ENCODE measurements around the gene LENEP. TPM values are rescaled to one million over a fixed set of nuclear protein-coding genes. Genes with fewer than 3 reads are reported as not detected.

The LENEP gene
- total RNA-seq, 4 donors from 2014 or later, result not detected

DNA sequence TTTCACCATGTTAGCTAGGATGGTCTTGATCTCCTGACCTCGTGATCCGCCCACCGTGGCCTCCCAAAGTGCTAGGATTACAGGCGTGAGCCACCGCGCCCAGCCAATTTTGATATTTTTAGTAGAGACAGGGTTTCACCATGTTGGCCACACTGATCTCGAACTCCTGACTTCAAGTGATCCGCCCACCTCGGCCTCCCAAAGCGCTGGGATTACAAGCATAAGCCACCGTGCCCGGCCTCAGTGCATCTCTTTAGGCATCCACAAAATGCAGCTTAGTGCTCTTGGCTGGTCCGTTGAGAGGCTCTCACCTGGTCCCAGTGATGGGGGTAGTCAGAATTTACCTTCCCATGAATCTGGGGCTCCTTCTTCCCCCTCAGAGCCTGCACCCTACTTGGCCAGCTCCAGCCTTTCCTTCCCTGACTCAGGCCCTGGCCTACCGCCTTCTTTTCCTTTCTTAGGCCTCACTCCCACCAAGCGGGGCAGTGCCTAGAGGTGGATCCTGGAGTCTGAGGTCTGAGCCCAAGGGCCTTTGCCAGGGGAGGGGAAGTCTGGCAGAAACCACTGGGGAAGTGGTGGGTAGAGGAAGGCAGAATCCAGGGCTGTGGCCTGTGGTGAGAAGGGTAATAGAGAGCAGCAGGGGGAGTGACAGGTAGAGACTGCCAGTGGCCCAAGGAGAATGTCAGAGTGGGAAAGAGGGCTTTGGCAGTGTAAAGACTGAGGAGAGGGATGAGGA lies 3.7 kb downstream of the LENEP start:
- Histone ChIP-seq H3K27ac (no peak overlapping the region), H3K4me3 (no peak overlapping the region), H3K27me3 (no peaks in the 10 kb centered on the region), H3K4me1 (peaks cover 13 to 23% (median 19%) of the 10 kb centered on the region in 4 donors), H3K9me3 (no peaks in the 10 kb centered on the region), H3K36me3 (no peaks in the 10 kb centered on the region)
- WGBS, 2 donors (ENCODE audit: low coverage in 1 of 2), result 79% methylated on average over 15 of the region's 15 CpGs; no CpG with 5 or more reads in 1 of the 2 donors
- in situ Hi-C loops (cut with MboI; ENCODE audit: low pct_ligation_motif_present in 1 of 4, low pct_unique_long_range_greater_than_20kb in 1 of 4, low sequenced_read_pairs in 3 of 4), result no loop called here
- TF ChIP-seq EP300 (IDR thresholded peaks at IDR 0.05; ENCODE audit: low read depth), result no peak
- intact Hi-C loops (cut with DNase I; ENCODE audit: low total_unique reads), result no loop called here
- DNase-seq, result no peak

DNA sequence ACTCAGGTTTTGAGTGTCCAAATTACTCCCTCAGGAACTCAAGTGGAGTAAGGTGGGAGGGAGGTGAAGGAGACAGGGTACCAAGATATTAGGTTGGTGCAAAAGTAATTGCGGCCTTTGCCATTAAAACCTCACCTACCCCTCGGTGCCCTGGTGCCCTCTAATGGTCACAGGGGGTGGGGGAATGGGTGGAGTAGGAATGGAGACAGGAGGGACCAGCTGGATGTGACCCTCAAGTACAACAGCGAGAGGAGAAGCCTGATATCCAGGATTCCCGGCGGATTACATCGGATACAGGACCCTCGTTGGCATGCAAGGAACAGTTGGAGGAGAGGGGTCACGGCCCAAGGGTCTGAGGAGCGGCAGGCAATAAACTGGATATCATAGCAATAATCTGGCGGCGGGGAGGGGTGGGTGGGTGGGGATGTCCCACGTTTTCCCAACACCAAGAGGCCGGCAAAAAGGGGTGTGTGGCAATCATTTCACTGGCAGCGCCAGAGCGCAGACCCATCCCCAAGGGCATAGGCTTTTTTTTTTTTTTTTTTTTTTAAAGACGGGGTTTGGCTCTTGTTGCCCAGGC lies 4.9 kb downstream of the LENEP start:
- Histone ChIP-seq H3K4me1 (peaks cover 13 to 23% (median 19%) of the 10 kb centered on the region in 4 donors), H3K9me3 (no peaks in the 10 kb centered on the region), H3K27me3 (no peaks in the 10 kb centered on the region), H3K4me3 (no peak overlapping the region), H3K36me3 (no peaks in the 10 kb centered on the region), H3K27ac (peak overlapping the region in 1 of 4 donors; percentile 100)
- WGBS, 2 donors (ENCODE audit: low coverage in 1 of 2), result 71% methylated on average over 16 of the region's 16 CpGs; no CpG with 5 or more reads in 1 of the 2 donors
- intact Hi-C loops (cut with DNase I; ENCODE audit: low total_unique reads) (no loop called here), in situ Hi-C loops (cut with MboI; ENCODE audit: low pct_ligation_motif_present in 1 of 4, low pct_unique_long_range_greater_than_20kb in 1 of 4, low sequenced_read_pairs in 3 of 4) (no loop called here)
- DNase-seq, result no peak
- TF ChIP-seq, protein P1, sequence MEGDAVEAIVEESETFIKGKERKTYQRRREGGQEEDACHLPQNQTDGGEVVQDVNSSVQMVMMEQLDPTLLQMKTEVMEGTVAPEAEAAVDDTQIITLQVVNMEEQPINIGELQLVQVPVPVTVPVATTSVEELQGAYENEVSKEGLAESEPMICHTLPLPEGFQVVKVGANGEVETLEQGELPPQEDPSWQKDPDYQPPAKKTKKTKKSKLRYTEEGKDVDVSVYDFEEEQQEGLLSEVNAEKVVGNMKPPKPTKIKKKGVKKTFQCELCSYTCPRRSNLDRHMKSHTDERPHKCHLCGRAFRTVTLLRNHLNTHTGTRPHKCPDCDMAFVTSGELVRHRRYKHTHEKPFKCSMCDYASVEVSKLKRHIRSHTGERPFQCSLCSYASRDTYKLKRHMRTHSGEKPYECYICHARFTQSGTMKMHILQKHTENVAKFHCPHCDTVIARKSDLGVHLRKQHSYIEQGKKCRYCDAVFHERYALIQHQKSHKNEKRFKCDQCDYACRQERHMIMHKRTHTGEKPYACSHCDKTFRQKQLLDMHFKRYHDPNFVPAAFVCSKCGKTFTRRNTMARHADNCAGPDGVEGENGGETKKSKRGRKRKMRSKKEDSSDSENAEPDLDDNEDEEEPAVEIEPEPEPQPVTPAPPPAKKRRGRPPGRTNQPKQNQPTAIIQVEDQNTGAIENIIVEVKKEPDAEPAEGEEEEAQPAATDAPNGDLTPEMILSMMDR (IDR thresholded peaks at IDR 0.05), result no peak
- TF ChIP-seq POLR2AphosphoS5 (IDR thresholded peaks at IDR 0.05) (no peak), POLR2A (IDR thresholded peaks at IDR 0.05) (no peak), EP300 (IDR thresholded peaks at IDR 0.05; ENCODE audit: low read depth) (no peak)

DNA sequence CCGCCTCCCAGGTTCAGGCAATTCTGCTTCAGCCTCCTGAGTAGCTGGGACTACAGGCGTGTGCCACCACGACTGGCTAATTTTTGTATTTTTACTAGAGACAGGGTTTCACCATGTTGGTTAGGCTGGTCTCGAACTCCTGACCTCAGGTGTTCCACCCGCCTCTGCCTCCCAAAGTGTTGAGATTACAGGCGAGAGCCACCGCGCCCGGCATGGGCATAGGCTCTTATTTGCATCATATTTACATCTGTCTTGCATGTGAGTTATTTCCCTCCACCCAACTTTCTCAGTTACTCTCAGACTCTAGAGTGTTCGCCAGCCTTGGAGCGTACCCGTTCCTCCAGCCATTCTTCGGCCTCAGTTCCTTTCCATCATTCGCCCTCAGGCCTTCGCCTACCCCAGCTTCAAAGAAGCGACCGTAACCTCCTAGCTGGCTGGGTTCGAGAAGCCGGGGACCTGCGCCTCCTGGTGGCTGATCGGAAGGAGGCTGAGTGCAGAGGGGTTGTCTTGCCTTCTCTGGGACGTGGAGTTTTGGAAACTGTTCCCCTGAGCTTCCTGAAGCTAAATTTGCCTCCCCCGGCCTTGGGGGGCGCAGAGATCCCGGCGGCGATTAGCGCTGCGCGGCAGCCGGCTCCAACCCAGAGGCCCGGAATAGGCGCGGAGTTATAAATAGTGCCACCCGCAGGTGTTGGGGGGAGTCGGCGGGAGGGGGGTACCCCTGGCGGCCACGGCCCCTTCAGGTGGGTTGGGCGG lies 5.6 kb downstream of the LENEP start:
- intact Hi-C loops (cut with DNase I; ENCODE audit: low total_unique reads), result no loop called here

DNA sequence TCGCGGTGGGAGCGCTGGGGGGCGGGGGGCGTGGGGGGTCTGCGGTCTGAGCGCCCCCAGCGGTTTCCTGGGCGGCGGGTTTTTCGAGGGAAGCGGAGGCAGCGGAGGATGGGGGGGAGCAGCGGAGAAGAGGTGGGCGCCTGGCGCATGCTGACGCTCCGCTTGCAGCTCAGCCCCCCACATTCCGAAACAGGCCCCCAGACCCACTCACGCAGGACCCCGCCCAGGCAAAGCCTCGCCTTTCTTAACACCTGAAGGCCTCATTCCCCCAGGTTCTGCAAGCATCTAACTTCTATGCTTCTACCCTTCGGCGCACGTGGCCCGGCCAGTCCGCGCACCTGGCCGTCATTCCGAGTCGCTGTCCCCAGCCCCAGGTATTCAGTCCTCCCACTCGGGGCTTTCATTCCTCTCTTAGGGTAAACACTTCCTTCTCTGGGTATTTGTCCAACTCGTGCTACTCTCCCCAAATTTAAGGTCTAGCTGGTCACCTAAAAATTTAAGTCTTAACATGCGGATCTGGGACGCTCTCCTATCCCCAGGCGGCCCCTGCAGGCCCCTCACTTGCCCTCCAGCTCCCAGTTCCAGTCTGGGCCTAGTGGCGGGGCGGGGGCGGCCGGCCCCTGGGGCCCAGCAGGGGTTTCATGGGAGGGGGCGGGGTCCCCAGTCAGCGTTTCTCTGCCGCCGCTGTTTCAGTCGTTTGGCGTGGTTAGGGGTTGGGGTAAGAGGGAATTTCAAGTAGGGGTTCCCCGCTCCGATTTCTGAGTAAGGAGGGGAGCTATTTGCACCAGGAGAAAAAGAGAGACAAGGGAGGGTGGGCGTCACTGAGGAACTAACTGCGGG lies 6.4 kb downstream of the LENEP start:
- H3K27ac ChIP-seq, result peak overlapping the region; percentile 96 to 100 (median 98)
- 6% methylated on average over 3 to 45 of the region's 50 CpGs for WGBS, 2 donors (ENCODE audit: low coverage in 1 of 2)
- peaks cover 19 to 29% (median 27%) of the 10 kb centered on the region in 4 donors for H3K4me1 ChIP-seq
- DNase-seq, result peak; percentile 70
- TF ChIP-seq EP300 (IDR thresholded peaks at IDR 0.05; ENCODE audit: low read depth), result no peak
- TF ChIP-seq POLR2AphosphoS5 (IDR thresholded peaks at IDR 0.05), result peak in 1 of 3 donors; percentile 20
- no peak for TF ChIP-seq POLR2A (IDR thresholded peaks at IDR 0.05)
- TF ChIP-seq, protein P1 (IDR thresholded peaks at IDR 0.05), result no peak
- in situ Hi-C loops (cut with MboI; ENCODE audit: low pct_ligation_motif_present in 1 of 4, low pct_unique_long_range_greater_than_20kb in 1 of 4, low sequenced_read_pairs in 3 of 4) (no loop called here), intact Hi-C loops (cut with DNase I; ENCODE audit: low total_unique reads) (loop anchor here (5.0 kb wide), 1 partner anchor 32 kb away; no protein-coding TSS in a partner anchor)
- no peaks in the 10 kb centered on the region for H3K9me3 ChIP-seq
- H3K27me3 ChIP-seq, result no peaks in the 10 kb centered on the region
- H3K36me3 ChIP-seq, result no peaks in the 10 kb centered on the region
- H3K4me3 ChIP-seq, result peak overlapping the region; percentile 66 to 90 (median 79)

More for the DNA sequence above, 5.6 kb downstream of the LENEP start:
- TF ChIP-seq EP300 (IDR thresholded peaks at IDR 0.05; ENCODE audit: low read depth) (no peak), POLR2A (IDR thresholded peaks at IDR 0.05) (no peak), POLR2AphosphoS5 (IDR thresholded peaks at IDR 0.05) (no peak)
- TF ChIP-seq, protein P1 (IDR thresholded peaks at IDR 0.05), result peak; percentile 74 to 93 (median 79)
- WGBS, 2 donors (ENCODE audit: low coverage in 1 of 2), result 0 to 13% methylated on average over 2 to 35 of the region's 40 CpGs
- H3K4me3 ChIP-seq, result peak overlapping the region; percentile 9 to 86 (median 69)
- H3K27me3 ChIP-seq, result no peaks in the 10 kb centered on the region
- peak overlapping the region; percentile 96 to 100 (median 98) for H3K27ac ChIP-seq
- in situ Hi-C loops (cut with MboI; ENCODE audit: low pct_ligation_motif_present in 1 of 4, low pct_unique_long_range_greater_than_20kb in 1 of 4, low sequenced_read_pairs in 3 of 4), result no loop called here
- peaks cover 13 to 23% (median 20%) of the 10 kb centered on the region in 4 donors for H3K4me1 ChIP-seq
- no peaks in the 10 kb centered on the region for H3K9me3 ChIP-seq
- peak; percentile 78 for DNase-seq
- H3K36me3 ChIP-seq, result no peaks in the 10 kb centered on the region

Measured in transverse colon (tissue), 4 donors.